PC-3 (cell line): ENCODE results near the gene TSC22D3.
A peak's percentile ranks its signal among the peaks of the same experiment; 100 is the strongest.

ENCODE experiments used
- EZH2phosphoT487 ChIP-seq: fragments of 300-600 bp; sonication (generic); IDR thresholded peaks from 2 replicates; pipeline ENCODE4 v1.6.1; 2018; ENCODE audit warnings: mild to moderate bottlenecking, antibody characterized with exemption, low read length, borderline replicate concordance
- TF ChIP-seq, protein P1 (sequence below): fragments of 300-600 bp; sonication (generic); conservative IDR thresholded peaks from 2 replicates; pipeline ENCODE4 v1.5.1; 2017; ENCODE audit warnings: antibody characterized with exemption, low read depth, mild to moderate bottlenecking, low read length

DNA sequence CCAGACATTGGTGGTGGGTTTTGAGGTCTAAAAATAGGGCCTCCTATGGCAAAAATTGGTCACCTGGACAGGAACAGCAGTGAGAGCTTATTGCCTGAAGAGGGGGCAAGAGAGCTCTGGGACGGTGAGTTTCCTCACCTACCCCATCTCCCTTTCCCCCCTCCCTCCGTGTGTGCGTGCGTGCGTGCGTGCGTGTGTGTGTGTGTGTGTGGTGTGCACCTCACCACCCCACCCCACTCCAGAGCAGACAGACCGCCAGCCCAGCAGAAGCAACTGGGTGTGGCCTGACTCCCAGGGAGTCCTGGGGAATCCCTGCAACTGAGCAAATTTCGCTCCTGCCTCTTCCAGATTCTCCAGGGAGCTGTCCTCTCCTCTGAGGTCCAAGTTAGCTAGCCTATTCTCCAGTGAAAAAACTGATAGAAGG is 102.6 kb downstream of the TSC22D3 start:
- TF ChIP-seq, protein P1, sequence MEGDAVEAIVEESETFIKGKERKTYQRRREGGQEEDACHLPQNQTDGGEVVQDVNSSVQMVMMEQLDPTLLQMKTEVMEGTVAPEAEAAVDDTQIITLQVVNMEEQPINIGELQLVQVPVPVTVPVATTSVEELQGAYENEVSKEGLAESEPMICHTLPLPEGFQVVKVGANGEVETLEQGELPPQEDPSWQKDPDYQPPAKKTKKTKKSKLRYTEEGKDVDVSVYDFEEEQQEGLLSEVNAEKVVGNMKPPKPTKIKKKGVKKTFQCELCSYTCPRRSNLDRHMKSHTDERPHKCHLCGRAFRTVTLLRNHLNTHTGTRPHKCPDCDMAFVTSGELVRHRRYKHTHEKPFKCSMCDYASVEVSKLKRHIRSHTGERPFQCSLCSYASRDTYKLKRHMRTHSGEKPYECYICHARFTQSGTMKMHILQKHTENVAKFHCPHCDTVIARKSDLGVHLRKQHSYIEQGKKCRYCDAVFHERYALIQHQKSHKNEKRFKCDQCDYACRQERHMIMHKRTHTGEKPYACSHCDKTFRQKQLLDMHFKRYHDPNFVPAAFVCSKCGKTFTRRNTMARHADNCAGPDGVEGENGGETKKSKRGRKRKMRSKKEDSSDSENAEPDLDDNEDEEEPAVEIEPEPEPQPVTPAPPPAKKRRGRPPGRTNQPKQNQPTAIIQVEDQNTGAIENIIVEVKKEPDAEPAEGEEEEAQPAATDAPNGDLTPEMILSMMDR: peak; percentile 66
- no peak for TF ChIP-seq EZH2phosphoT487
